HepG2 (cell line): ENCODE measurements around the gene SLC43A3. TPM values are rescaled to one million over a fixed set of nuclear protein-coding genes. Genes with fewer than 3 reads are reported as not detected.

ENCODE experiments used
- BRCA1 ChIP-seq: sonication (generic); formaldehyde crosslinking; IDR thresholded peaks from 2 replicates; pipeline ENCODE4 v1.4.0; 2020; ENCODE audit warnings: missing genetic modification reagents
- CBX1 ChIP-seq: IDR thresholded peaks from one replicate; pipeline ENCODE4 v1.6.1; 2016; ENCODE audit warnings: antibody characterized with exemption, low read depth
- CREB1 ChIP-seq, 2 experiments: fragments of 450-650 bp in 1 of 2; IDR thresholded peaks; 2 replicates each; pipeline ENCODE4 v1.6.1; 2016 to 2017; ENCODE audit warnings: control low read depth in 1 of 2, mild to moderate bottlenecking in 1 of 2, missing compliant biosample characterization in 1 of 2, missing genetic modification characterization in 1 of 2
- DNMT3B ChIP-seq: conservative IDR thresholded peaks from 2 replicates; pipeline ENCODE4 v1.6.1; 2016; ENCODE audit warnings: missing biosample characterization, control low read depth
- KLF6 ChIP-seq: IDR thresholded peaks from 2 replicates; pipeline ENCODE4 v1.8.0; 2016; ENCODE audit warnings: missing biosample characterization, missing genetic modification reagents
- KMT2B ChIP-seq: IDR thresholded peaks from 2 replicates; pipeline ENCODE4 v1.6.1; 2016; ENCODE audit warnings: missing genetic modification reagents, missing compliant biosample characterization
- MATR3 ChIP-seq: sonication (generic); formaldehyde crosslinking; IDR thresholded peaks from 2 replicates; pipeline ENCODE4 v1.4.0; 2020; ENCODE audit warnings: missing genetic modification reagents
- MXD3 ChIP-seq: IDR thresholded peaks from 2 replicates; pipeline ENCODE4 v1.6.1; 2016; ENCODE audit warnings: mild to moderate bottlenecking, missing biosample characterization, missing genetic modification reagents
- RAD51 ChIP-seq: fragments of 450-650 bp; IDR thresholded peaks from 2 replicates; pipeline ENCODE4 v1.6.1; 2016; ENCODE audit warnings: borderline replicate concordance
- RBFOX2 ChIP-seq: fragments of 200-400 bp; formaldehyde crosslinking; IDR thresholded peaks from 2 replicates; pipeline ENCODE4 v1.6.1; 2017; ENCODE audit warnings: low read depth, mild to moderate bottlenecking, low read length
- SAFB2 ChIP-seq: sonication (generic); formaldehyde crosslinking; IDR thresholded peaks from 2 replicates; pipeline ENCODE4 v1.5.1; 2020; ENCODE audit warnings: missing genetic modification reagents, low read depth, mild to moderate bottlenecking, borderline replicate concordance
- SAP130 ChIP-seq: IDR thresholded peaks from 2 replicates; pipeline ENCODE4 v1.6.1; 2016; ENCODE audit warnings: low read depth
- TRIM24 ChIP-seq: sonication (generic); formaldehyde crosslinking; IDR thresholded peaks from 2 replicates; pipeline ENCODE4 v1.8.0; 2022; ENCODE audit warnings: mild to moderate bottlenecking, missing genetic modification reagents
- ZNF20 ChIP-seq: sonication (generic); formaldehyde crosslinking; IDR thresholded peaks from 2 replicates; pipeline ENCODE4 v1.4.0; 2020; ENCODE audit warnings: mild to moderate bottlenecking, moderate library complexity, missing genetic modification reagents
- ZNF33A ChIP-seq: sonication (generic); formaldehyde crosslinking; IDR thresholded peaks from 2 replicates; pipeline ENCODE4 v1.5.1; 2020; ENCODE audit warnings: missing genetic modification reagents, mild to moderate bottlenecking, moderate library complexity, borderline replicate concordance
- ZNF674 ChIP-seq: sonication (generic); formaldehyde crosslinking; IDR thresholded peaks from 2 replicates; pipeline ENCODE4 v1.5.0; 2020; ENCODE audit warnings: low read depth, mild to moderate bottlenecking, missing genetic modification reagents
- ZNF720 ChIP-seq: sonication (generic); formaldehyde crosslinking; IDR thresholded peaks from 2 replicates; pipeline ENCODE4 v1.4.0; 2020; ENCODE audit warnings: missing genetic modification reagents
- ZNF777 ChIP-seq: sonication (generic); formaldehyde crosslinking; IDR thresholded peaks from 2 replicates; pipeline ENCODE4 v1.4.0; 2020; ENCODE audit warnings: missing genetic modification reagents
- ZNF841 ChIP-seq: sonication (generic); formaldehyde crosslinking; IDR thresholded peaks from 2 replicates; pipeline ENCODE4 v1.8.1; 2023; ENCODE audit warnings: missing genetic modification reagents, borderline replicate concordance
- ZSCAN12 ChIP-seq: sonication (generic); formaldehyde crosslinking; IDR thresholded peaks from 2 replicates; pipeline ENCODE4 v1.9.0; 2021; ENCODE audit warnings: mild to moderate bottlenecking, missing genetic modification reagents
- polyA plus RNA-seq, 8 experiments: library from polyadenylated mRNA; depleted of rRNA in 3 of 8; stranded (reverse) in 7 of 8; unstranded in 1 of 8; fragments of >200 nt; fragmentation: Illumina TruSeq in 4 of 8; extraction: Trizol in 4 of 8; gene quantifications; 2 replicates each; pipeline versions ENCODE4 v1.2.1 to v1.2.3, GENCODE V29; 2011 to 2016; ENCODE audit warnings: low read depth in 4 of 8, missing spikeins in 1 of 8, mixed read lengths in 1 of 8; ENCODE audit not compliant: insufficient read depth in 1 of 8
- total RNA-seq, 5 experiments: library from RNA; depleted of rRNA; stranded (reverse); fragments of >200 nt; fragmentation: Illumina TruSeq; extraction: Trizol; gene quantifications; 2 replicates each; pipeline ENCODE4 v1.2.3, GENCODE V29; 2016; ENCODE audit warnings: low read depth in 1 of 5
- TF ChIP-seq, protein P1 (sequence below): sonication (generic); formaldehyde crosslinking; IDR thresholded peaks from 2 replicates; pipeline ENCODE4 v1.5.0; 2020; ENCODE audit warnings: missing genetic modification reagents
- TF ChIP-seq, protein P2 (sequence below): sonication (generic); formaldehyde crosslinking; conservative IDR thresholded peaks from 2 replicates; pipeline ENCODE4 v1.5.0; 2020; ENCODE audit warnings: missing genetic modification reagents
- TF ChIP-seq, protein P3 (sequence below): sonication (generic); formaldehyde crosslinking; IDR thresholded peaks from 2 replicates; pipeline ENCODE4 v1.4.0; 2020; ENCODE audit warnings: mild to moderate bottlenecking, missing genetic modification reagents
- TF ChIP-seq, protein P4 (sequence below): sonication (generic); formaldehyde crosslinking; IDR thresholded peaks from 2 replicates; pipeline ENCODE4 v1.4.0; 2020; ENCODE audit warnings: missing genetic modification reagents, borderline replicate concordance

SLC43A3 gene
- total and polyA plus RNA-seq, 2 of the 13 experiments (the other 11 are each of a cell fraction or from before 2014, with no cell fraction given) = 2.6 TPM; not detected in 1

DNA sequence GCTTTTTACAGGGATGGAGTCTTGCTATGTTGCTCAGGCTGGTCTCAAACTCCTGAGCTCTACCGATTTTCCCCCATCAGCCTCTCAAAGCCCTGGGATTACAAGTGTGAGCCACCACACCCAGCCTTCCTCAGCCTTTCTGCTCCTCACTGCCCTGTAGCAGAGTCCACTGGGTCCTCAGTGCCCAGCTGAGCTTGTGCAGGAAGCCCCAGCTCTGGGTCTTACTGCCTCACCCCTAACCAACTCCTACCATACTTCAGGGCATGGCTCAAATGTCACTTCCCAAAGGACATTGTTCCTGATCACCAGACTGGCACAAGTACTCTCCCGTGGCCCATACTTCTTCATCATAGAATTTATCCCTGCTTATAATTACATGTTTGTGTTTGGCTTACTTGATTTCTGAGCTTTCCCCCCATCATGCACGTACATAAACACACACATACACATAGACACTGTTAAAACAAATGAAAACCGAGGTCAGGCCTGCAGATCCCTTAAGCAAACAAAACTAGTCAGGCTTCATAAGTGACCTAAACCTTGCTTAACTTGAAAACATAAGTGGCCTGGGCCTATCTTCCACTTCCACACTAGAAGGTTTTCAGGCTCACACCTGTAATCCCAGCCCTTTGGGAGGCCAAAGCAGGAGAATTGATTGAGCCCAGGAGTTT lies 14.0 kb upstream of the SLC43A3 start (continued):
- TF ChIP-seq RBFOX2 (no peak), ZNF33A (CRISPR knock-in tag) (no peak), SAFB2 (CRISPR knock-in tag) (0 out of 2 replicates have a peak, but pooled peaks have one; percentile 18), ZNF674 (CRISPR knock-in tag) (no peak), TRIM24 (CRISPR knock-in tag) (no peak), ZNF841 (CRISPR knock-in tag) (no peak), ZNF720 (CRISPR knock-in tag) (no peak), MATR3 (CRISPR knock-in tag) (no peak), KMT2B (CRISPR knock-in tag) (no peak), ZNF777 (CRISPR knock-in tag) (no peak), RAD51 (no peak), CBX1 (no peak), KLF6 (CRISPR knock-in tag) (peak; percentile 9; the same call in 1 of the 2 replicates), ZNF20 (CRISPR knock-in tag) (no peak), DNMT3B (CRISPR knock-in tag) (no peak), CREB1 (IDR thresholded peaks at IDR 0.05) (no peak), CREB1 (CRISPR knock-in tag; IDR thresholded peaks at IDR 0.05) (no peak), BRCA1 (CRISPR knock-in tag) (no peak), MXD3 (CRISPR knock-in tag) (no peak), SAP130 (CRISPR knock-in tag) (peak; percentile 67), ZSCAN12 (CRISPR knock-in tag) (no peak)
- TF ChIP-seq, protein P1, sequence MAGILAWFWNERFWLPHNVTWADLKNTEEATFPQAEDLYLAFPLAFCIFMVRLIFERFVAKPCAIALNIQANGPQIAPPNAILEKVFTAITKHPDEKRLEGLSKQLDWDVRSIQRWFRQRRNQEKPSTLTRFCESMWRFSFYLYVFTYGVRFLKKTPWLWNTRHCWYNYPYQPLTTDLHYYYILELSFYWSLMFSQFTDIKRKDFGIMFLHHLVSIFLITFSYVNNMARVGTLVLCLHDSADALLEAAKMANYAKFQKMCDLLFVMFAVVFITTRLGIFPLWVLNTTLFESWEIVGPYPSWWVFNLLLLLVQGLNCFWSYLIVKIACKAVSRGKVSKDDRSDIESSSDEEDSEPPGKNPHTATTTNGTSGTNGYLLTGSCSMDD (CRISPR knock-in tag) = no peak
- TF ChIP-seq, protein P2, sequence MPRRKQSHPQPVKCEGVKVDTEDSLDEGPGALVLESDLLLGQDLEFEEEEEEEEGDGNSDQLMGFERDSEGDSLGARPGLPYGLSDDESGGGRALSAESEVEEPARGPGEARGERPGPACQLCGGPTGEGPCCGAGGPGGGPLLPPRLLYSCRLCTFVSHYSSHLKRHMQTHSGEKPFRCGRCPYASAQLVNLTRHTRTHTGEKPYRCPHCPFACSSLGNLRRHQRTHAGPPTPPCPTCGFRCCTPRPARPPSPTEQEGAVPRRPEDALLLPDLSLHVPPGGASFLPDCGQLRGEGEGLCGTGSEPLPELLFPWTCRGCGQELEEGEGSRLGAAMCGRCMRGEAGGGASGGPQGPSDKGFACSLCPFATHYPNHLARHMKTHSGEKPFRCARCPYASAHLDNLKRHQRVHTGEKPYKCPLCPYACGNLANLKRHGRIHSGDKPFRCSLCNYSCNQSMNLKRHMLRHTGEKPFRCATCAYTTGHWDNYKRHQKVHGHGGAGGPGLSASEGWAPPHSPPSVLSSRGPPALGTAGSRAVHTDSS (CRISPR knock-in tag) = no peak
- TF ChIP-seq, protein P3, sequence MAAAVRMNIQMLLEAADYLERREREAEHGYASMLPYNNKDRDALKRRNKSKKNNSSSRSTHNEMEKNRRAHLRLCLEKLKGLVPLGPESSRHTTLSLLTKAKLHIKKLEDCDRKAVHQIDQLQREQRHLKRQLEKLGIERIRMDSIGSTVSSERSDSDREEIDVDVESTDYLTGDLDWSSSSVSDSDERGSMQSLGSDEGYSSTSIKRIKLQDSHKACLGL (CRISPR knock-in tag) = no peak
- TF ChIP-seq, protein P4, sequence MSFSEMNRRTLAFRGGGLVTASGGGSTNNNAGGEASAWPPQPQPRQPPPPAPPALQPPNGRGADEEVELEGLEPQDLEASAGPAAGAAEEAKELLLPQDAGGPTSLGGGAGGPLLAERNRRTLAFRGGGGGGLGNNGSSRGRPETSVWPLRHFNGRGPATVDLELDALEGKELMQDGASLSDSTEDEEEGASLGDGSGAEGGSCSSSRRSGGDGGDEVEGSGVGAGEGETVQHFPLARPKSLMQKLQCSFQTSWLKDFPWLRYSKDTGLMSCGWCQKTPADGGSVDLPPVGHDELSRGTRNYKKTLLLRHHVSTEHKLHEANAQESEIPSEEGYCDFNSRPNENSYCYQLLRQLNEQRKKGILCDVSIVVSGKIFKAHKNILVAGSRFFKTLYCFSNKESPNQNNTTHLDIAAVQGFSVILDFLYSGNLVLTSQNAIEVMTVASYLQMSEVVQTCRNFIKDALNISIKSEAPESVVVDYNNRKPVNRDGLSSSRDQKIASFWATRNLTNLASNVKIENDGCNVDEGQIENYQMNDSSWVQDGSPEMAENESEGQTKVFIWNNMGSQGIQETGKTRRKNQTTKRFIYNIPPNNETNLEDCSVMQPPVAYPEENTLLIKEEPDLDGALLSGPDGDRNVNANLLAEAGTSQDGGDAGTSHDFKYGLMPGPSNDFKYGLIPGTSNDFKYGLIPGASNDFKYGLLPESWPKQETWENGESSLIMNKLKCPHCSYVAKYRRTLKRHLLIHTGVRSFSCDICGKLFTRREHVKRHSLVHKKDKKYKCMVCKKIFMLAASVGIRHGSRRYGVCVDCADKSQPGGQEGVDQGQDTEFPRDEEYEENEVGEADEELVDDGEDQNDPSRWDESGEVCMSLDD (CRISPR knock-in tag) = no peak
